A549 (cell line): ENCODE measurements around the gene ATRX. TPM values are rescaled to one million over a fixed set of nuclear protein-coding genes. Genes with fewer than 3 reads are reported as not detected.

ENCODE experiments used
- ATAC-seq, 2 experiments: fragments of 200-7000 bp in 1 of 2; fragments of >200 bp in 1 of 2; cut with Nextera tagmentation in 1 of 2; cut with Tn5 transposase in 1 of 2; 3 replicates each; pipeline versions ENCODE4 v1.8.0 to v1.9.1; 2018 to 2020; ENCODE audit warnings: mild to moderate bottlenecking in 1 of 2, moderate library complexity in 1 of 2
- CTCF ChIA-PET: fragments of 300-600 bp; sonication (Branson Sonifier 250); formaldehyde crosslinking; extraction: SDS; loops from one replicate; lab custom pipeline; 2021; ENCODE audit warnings: antibody characterized with exemption, inconsistent platforms; lab: Yijun Ruan, JAX
- POLR2A ChIA-PET: fragments of 350-600 bp; formaldehyde crosslinking; extraction: SDS; loops from one replicate; lab custom pipeline; 2021; ENCODE audit warnings: antibody characterized with exemption, inconsistent platforms; lab: Yijun Ruan, JAX
- DNase-seq, 2 experiments: peaks; one replicate each; pipeline versions ENCODE4 v3.0.0 to v3.0.0-alpha.2; 2011 to 2016; ENCODE audit warnings: low read depth in 1 of 2, low spot score in 1 of 2
- FAIRE-seq: peaks from 2 replicates; lab custom pipeline; 2011; peaks lifted over from hg19 to GRCh38; lab: Jason Lieb, UNC
- H3K27ac ChIP-seq, 2 experiments: fragments of >200 bp; sonication (Bioruptor Twin); formaldehyde crosslinking; 3 replicates each; pipeline ENCODE4 v1.5.1; 2016 to 2017
- H3K4me1 ChIP-seq: fragments of >200 bp; sonication (Bioruptor Twin); formaldehyde crosslinking; 3 replicates; pipeline ENCODE4 v1.6.1; 2016
- H3K4me2 ChIP-seq: fragments of >200 bp; sonication (Bioruptor Twin); formaldehyde crosslinking; 3 replicates; pipeline ENCODE4 v1.6.1; 2016
- H3K4me3 ChIP-seq: fragments of >200 bp; sonication (Bioruptor Twin); formaldehyde crosslinking; 3 replicates; pipeline ENCODE4 v1.5.1; 2016
- H3K9me3 ChIP-seq: fragments of >200 bp; sonication (Bioruptor Twin); formaldehyde crosslinking; 3 replicates; pipeline ENCODE4 v1.6.1; 2016
- BHLHE40 ChIP-seq: IDR thresholded peaks from 2 replicates; pipeline ENCODE4 v1.6.1; 2012; ENCODE audit warnings: low read depth, low read length, inconsistent platforms
- EP300 ChIP-seq, 2 experiments: fragments of >200 bp; sonication (Bioruptor Twin); formaldehyde crosslinking; IDR thresholded peaks; 2 replicates in 1 of 2; 3 replicates in 1 of 2; pipeline ENCODE4 v1.6.1; 2016 to 2017
- FOSB ChIP-seq: fragments of 250-450 bp; sonication (Bioruptor Pico); IDR thresholded peaks from 2 replicates; pipeline ENCODE4 v1.5.0; 2020; ENCODE audit warnings: mild to moderate bottlenecking, moderate library complexity
- FOSL2 ChIP-seq, 2 experiments: fragments of 450-650 bp in 1 of 2; fragments of >200 bp in 1 of 2; sonication (Bioruptor Twin) in 1 of 2; formaldehyde crosslinking; IDR thresholded peaks; 2 replicates each; pipeline versions ENCODE4 v1.5.0 to v1.6.1; 2016 to 2020; ENCODE audit warnings: mild to moderate bottlenecking in 1 of 2, moderate library complexity in 1 of 2
- GATA3 ChIP-seq: IDR thresholded peaks from 2 replicates; pipeline ENCODE4 v1.6.1; 2012; ENCODE audit warnings: borderline replicate concordance
- HOXA7 ChIP-seq: fragments of 250-450 bp; sonication (Bioruptor Pico); IDR thresholded peaks from 2 replicates; pipeline ENCODE4 v1.5.0; 2020; ENCODE audit warnings: mild to moderate bottlenecking, moderate library complexity
- JUN ChIP-seq, 2 experiments: fragments of >200 bp; sonication (Bioruptor Twin); formaldehyde crosslinking; IDR thresholded peaks; 2 replicates in 1 of 2; 3 replicates in 1 of 2; pipeline ENCODE4 v1.6.1; 2016 to 2017
- MYC ChIP-seq: IDR thresholded peaks from 2 replicates; pipeline ENCODE4 v1.6.1; 2012; ENCODE audit warnings: mild to moderate bottlenecking, inconsistent platforms, low read length, improper control_type of control experiment, borderline replicate concordance
- NPAS2 ChIP-seq: fragments of 250-450 bp; sonication (Bioruptor Pico); IDR thresholded peaks from 2 replicates; pipeline ENCODE4 v1.8.0; 2022; ENCODE audit warnings: mild to moderate bottlenecking, moderate library complexity, borderline replicate concordance
- RARB ChIP-seq: fragments of 250-450 bp; sonication (Bioruptor Pico); IDR thresholded peaks from 2 replicates; pipeline ENCODE4 v1.8.0; 2021; ENCODE audit warnings: mild to moderate bottlenecking, moderate library complexity
- RCOR1 ChIP-seq: fragments of 150-350 bp; IDR thresholded peaks from 2 replicates; pipeline ENCODE4 v1.6.1; 2014; ENCODE audit warnings: antibody characterized with exemption, low read length, low read depth
- RFX5 ChIP-seq: fragments of 450-650 bp; IDR thresholded peaks from 2 replicates; pipeline ENCODE4 v1.7.1; 2014; ENCODE audit warnings: antibody characterized with exemption, mild to moderate bottlenecking, moderate library complexity
- SMC3 ChIP-seq: fragments of >200 bp; sonication (Bioruptor Twin); formaldehyde crosslinking; IDR thresholded peaks from 3 replicates; pipeline ENCODE4 v1.6.1; 2018; ENCODE audit warnings: inconsistent platforms
- TP53 ChIP-seq: fragments of 250-450 bp; sonication (Bioruptor Pico); IDR thresholded peaks from 2 replicates; pipeline ENCODE4 v1.5.0; 2021; ENCODE audit warnings: mild to moderate bottlenecking, moderate library complexity
- ZFP36 ChIP-seq: fragments of 450-650 bp; IDR thresholded peaks from 2 replicates; pipeline ENCODE4 v1.6.1; 2014; ENCODE audit warnings: borderline replicate concordance; ENCODE audit not compliant: partially characterized antibody
- WGBS: methylation state at CpG from one replicate; pipeline ENCODE4 v1.1.6; 2017; ENCODE audit errors: missing lambda C conversion rate; 5-methylcytosine and 5-hydroxymethylcytosine counted together
- polyA plus RNA-seq, 4 experiments: library from polyadenylated mRNA; depleted of rRNA in 3 of 4; stranded (reverse); fragments of >200 nt; fragmentation: RNase III in 1 of 4; extraction: RNeasy Plus Mini Kit Qiagen cat#74134 plus additional on column Dnase treatment in 1 of 4; gene quantifications; 2 replicates in 3 of 4; 3 replicates in 1 of 4; pipeline ENCODE4 v1.2.3, GENCODE V29; 2011 to 2017
- TF ChIP-seq, protein P1 (sequence below): fragments of >200 bp; sonication (Bioruptor Twin); formaldehyde crosslinking; IDR thresholded peaks from 3 replicates; pipeline ENCODE4 v1.5.1; 2016
- TF ChIP-seq, protein P2 (sequence below): fragments of 250-450 bp; sonication (Bioruptor Pico); IDR thresholded peaks from 2 replicates; pipeline ENCODE4 v1.5.0; 2021; ENCODE audit warnings: mild to moderate bottlenecking, moderate library complexity, borderline replicate concordance

ATRX gene
- polyA plus RNA-seq, 2 of the 4 experiments (the other 2 are of a cell fraction), result 34.7 to 97.1 TPM

DNA sequence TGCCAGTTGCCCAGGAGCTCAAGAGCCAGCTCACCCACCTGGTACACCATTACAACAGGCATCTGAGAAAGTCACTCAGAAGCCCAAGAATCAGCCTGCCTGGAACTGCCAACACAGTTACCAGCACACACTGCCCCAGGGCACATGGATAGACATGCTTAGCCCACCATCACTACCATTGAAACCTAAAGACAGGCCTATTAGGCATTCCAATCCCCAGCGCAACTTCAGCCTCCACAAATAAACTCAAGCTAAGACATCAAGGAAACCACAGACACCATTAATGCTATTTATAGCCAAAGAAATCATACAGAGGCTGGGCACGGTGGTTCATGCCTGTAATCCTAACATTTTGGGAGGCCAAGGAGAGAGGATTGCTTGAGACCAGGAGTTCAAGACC lies 42.3 kb downstream of the ATRX start:
- Histone ChIP-seq H3K4me1 (peaks cover 30% of the 10 kb centered on the region; the same call in 2 of the 3 replicates), H3K9me3 (no peaks in the 10 kb centered on the region), H3K4me3 (no peak overlapping the region), H3K4me2 (no peak overlapping the region), H3K27ac (no peak overlapping the region)
- no peak for FAIRE-seq
- TF ChIP-seq NPAS2 (CRISPR knock-in tag), result no peak
- TF ChIP-seq RCOR1, result no peak
- ATAC-seq, result peak in 1 of 2 experiments; percentile 23; a peak in 1 of 6 replicates
- POLR2A ChIA-PET, result no interaction called here
- CTCF ChIA-PET, result no interaction called here
- WGBS, result 86% methylated on average over 1 of the region's 2 CpGs
- no peak for DNase-seq

DNA sequence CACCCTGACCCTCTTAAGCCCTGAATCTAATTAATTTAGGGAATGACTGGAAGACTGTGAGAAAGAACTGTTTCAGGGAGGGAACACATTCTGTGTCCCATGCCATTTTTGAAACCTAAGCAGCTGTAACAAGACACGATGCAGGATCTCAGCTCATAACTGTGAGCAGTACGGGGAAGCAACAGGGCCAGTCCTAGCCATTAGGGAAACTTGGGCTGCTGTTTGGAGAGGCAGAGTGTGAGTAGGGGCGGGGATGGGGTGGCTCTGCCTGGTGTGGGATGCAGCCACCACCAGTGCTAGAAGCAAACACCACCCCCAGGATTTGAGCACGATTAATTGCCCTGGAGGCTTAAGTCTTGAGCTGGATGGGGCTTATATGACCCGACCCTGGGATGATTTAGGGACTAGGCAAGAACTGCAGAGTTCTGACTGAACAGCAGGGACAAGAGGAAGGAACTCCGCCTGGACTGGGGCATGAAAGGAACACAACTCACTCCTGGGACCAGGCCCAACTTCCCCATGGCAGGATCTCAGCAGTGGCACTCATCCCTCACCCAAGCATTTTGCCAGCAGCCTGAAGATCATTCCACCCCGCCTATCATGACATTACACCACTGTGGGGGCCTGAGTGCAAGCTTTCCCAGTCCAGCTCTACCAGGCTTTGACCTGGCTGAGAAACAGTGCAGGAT lies 43.1 kb downstream of the ATRX start:
- no peak overlapping the region for H3K4me3 ChIP-seq
- no peak overlapping the region for H3K4me2 ChIP-seq
- DNase-seq (no peak), ATAC-seq (peak; percentile 13 to 51; a peak in 4 of 6 replicates), FAIRE-seq (no peak)
- 97% methylated on average over 5 of the region's 7 CpGs for WGBS
- H3K27ac ChIP-seq, result peak overlapping the region in 1 of 2 experiments; percentile 28; a peak in 1 of 6 replicates
- H3K4me1 ChIP-seq, result peaks cover 26% of the 10 kb centered on the region; the same call in 2 of the 3 replicates
- no peaks in the 10 kb centered on the region for H3K9me3 ChIP-seq
- ChIA-PET POLR2A (no interaction called here), CTCF (interaction anchor here (0.8 kb wide), 1 partner anchor 31 kb away, joined by 3 read pairs; no protein-coding TSS in a partner anchor)
- TF ChIP-seq ZFP36 (no peak), SMC3 (no peak), BHLHE40 (no peak)

DNA sequence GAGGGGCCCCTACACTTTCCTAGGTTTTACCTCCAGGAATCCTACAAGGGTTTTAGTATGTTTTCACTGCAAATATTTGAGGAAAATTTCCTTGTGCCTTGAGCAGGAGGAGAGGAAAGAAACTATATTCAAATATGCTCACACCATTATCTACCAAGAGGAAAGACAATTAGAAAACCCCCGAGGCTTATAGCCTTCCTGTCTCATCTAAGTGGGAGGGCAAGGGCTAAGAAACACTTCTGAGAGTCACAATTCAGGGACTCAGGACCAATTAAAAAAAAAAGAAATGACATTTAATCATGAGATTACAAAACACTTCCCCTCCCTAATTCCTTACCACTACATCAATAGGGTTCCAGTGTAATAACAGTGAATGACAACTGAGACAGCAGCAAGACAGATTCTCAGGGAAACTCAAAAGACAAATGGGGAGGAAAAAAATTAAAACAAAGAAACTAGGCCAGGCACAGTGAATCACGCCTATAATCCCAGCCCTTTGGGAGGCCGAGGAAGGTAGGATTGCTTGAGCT lies 45.6 kb downstream of the ATRX start:
- 0 out of 3 replicates have a peak overlapping the region, but pooled peaks have one; percentile 7 for H3K4me2 ChIP-seq
- H3K4me3 ChIP-seq, result no peak overlapping the region
- no peak for ATAC-seq
- H3K27ac ChIP-seq, result no peak overlapping the region; a peak in 1 of 6 replicates
- no peaks in the 10 kb centered on the region for H3K9me3 ChIP-seq
- WGBS, result 53% methylated on average over 3 of the region's 3 CpGs
- FAIRE-seq, result peak; percentile 91
- POLR2A ChIA-PET, result interaction anchor here (0.6 kb wide), 1 partner anchor 48 kb away, joined by 3 read pairs; no protein-coding TSS in a partner anchor
- DNase-seq, result no peak
- H3K4me1 ChIP-seq, result peaks cover 26% of the 10 kb centered on the region; the same call in 2 of the 3 replicates
- CTCF ChIA-PET, result no interaction called here
- TF ChIP-seq, protein P1, sequence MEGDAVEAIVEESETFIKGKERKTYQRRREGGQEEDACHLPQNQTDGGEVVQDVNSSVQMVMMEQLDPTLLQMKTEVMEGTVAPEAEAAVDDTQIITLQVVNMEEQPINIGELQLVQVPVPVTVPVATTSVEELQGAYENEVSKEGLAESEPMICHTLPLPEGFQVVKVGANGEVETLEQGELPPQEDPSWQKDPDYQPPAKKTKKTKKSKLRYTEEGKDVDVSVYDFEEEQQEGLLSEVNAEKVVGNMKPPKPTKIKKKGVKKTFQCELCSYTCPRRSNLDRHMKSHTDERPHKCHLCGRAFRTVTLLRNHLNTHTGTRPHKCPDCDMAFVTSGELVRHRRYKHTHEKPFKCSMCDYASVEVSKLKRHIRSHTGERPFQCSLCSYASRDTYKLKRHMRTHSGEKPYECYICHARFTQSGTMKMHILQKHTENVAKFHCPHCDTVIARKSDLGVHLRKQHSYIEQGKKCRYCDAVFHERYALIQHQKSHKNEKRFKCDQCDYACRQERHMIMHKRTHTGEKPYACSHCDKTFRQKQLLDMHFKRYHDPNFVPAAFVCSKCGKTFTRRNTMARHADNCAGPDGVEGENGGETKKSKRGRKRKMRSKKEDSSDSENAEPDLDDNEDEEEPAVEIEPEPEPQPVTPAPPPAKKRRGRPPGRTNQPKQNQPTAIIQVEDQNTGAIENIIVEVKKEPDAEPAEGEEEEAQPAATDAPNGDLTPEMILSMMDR, result no peak
- TF ChIP-seq FOSB (CRISPR knock-in tag), result no peak
- TF ChIP-seq, protein P2, sequence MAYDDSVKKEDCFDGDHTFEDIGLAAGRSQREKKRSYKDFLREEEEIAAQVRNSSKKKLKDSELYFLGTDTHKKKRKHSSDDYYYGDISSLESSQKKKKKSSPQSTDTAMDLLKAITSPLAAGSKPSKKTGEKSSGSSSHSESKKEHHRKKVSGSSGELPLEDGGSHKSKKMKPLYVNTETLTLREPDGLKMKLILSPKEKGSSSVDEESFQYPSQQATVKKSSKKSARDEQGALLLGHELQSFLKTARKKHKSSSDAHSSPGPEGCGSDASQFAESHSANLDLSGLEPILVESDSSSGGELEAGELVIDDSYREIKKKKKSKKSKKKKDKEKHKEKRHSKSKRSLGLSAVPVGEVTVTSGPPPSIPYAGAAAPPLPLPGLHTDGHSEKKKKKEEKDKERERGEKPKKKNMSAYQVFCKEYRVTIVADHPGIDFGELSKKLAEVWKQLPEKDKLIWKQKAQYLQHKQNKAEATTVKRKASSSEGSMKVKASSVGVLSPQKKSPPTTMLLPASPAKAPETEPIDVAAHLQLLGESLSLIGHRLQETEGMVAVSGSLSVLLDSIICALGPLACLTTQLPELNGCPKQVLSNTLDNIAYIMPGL (CRISPR knock-in tag), result no peak
- no peak for TF ChIP-seq FOSL2 (IDR thresholded peaks at IDR 0.05)
- TF ChIP-seq FOSL2 (CRISPR knock-in tag; IDR thresholded peaks at IDR 0.05), result no peak
- no peak for TF ChIP-seq MYC
- no peak for TF ChIP-seq HOXA7
- no peak for TF ChIP-seq GATA3
- TF ChIP-seq JUN (IDR thresholded peaks at IDR 0.05), result no peak
- TF ChIP-seq ZFP36, result no peak
- TF ChIP-seq TP53 (CRISPR knock-in tag), result no peak
- no peak for TF ChIP-seq RFX5
- TF ChIP-seq RARB (CRISPR knock-in tag), result no peak
- TF ChIP-seq EP300 (IDR thresholded peaks at IDR 0.05), result no peak
- TF ChIP-seq, all 56 proteins: peak for 0
